ENCODE results near the gene PHACTR2.

The PHACTR2 gene

DNA sequence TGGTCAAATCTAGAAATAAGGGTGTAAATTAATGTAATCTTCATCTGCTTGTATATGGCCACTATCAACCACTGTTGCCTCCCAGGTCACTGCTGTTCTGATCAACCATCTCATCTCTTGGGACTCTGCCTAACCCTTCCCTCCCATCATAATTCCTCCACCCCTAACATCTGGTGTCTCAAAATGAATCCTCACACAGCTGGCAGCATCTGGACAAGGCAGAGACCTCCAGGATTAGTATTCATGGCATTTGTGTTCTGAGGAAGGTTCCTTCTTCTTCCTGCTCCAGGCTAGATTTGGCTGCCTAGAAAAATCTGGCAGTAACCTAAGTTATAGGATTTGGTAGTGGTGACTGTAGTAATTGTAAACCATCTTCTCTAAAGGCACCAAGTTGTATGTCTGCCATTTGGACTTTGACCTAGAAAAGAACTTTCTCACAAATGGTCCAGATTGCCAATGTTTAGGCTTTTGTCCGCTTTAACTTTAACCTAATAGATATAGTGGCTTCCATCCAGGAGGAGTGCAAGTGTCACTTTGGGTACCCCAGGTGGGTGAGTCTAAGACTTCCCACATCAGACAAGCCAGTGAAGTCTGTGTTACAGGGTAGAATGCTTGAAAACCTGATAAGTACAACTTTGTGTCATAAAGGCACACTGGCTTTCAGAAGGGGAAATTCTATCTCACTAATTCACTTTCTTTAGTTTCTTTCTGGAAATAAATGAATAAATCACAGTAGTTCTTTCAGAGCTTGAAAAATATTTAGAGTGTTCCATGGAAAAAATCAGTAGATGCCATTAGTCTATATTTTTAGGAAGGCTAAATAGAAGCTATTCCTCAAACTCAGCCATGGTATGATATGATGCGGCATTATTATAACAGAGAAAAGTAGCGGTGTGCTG, 3.0 kb upstream of the PHACTR2 start:
- no peak for DNase-seq (ENCODE audit: low read depth in 1 of 2, low spot score in 1 of 2)

DNA sequence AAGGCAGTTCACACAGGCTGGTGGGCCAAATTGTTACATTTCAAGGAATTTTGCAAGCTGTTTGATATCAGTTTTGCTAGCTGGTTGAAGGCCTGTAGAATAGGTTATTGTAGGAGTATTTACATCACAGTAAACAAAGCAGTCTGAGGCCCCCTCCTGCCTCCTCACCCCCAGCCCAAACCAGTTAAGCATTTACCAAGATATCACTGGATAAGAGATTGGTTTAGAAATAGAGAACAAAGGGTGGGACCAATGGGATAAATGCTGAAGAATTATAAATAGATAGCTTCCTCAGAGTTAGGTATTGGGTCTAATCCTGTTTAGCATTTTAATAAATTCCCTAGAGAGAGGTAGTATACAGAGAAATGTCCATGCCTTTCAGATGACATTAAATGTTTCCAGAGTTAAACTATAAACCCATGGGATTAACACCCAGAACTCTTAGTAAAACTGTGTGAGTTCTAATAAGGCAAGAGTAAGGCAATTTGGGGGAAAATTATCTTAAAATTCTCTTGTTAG, 2.3 kb upstream of the PHACTR2 start:
- no peak for DNase-seq (ENCODE audit: low read depth in 1 of 2, low spot score in 1 of 2)

DNA sequence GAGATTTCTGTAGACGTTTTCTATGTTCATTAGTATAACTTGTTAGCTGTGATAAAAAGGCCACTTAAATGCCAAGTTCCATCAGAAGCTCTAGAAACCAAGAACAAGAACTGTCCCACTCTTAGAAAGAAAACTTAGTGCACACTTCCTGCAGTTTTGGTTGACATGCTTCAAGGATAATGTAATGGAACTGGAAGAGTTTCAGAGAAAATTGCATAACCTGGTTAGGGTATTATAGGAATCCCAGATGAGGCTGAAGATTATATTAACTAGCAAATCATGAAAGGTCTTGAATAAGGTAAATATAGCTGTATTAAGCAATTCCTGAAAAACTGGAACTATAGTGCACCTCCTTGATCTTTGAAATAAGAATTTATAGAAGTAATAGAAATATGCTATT, 1.8 kb upstream of the PHACTR2 start:
- DNase-seq (ENCODE audit: low read depth in 1 of 2, low spot score in 1 of 2) = no peak

DNA sequence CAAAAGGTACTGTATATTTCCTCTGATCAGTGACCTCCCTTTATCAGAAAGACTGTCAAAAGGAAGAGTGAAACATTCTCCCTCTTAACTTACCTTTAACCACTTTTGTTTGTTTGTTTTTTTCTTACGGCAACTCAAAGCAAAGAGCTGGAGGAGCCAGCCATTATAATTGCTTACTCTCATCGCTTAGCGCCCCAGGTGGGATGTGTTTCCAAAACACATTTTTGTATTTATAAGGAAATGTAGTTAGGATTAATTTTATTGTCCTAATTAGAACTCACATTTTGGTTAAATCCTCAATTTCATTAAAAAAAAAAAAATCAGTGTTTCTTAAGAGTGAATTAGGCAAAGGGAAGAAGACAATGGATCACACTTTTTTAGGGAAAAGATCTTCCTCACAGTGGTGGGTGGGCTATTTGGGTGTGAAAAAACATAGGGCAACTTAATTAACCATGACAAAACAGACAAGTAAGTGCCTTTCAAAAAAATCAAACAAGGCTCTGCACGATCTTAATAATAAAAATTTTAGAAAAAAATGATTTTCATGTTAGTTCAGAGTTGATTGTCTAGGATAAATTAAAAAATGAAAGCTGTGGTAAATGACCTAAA, 1.2 kb upstream of the PHACTR2 start:
- DNase-seq (ENCODE audit: low read depth in 1 of 2, low spot score in 1 of 2) = no peak

DNA sequence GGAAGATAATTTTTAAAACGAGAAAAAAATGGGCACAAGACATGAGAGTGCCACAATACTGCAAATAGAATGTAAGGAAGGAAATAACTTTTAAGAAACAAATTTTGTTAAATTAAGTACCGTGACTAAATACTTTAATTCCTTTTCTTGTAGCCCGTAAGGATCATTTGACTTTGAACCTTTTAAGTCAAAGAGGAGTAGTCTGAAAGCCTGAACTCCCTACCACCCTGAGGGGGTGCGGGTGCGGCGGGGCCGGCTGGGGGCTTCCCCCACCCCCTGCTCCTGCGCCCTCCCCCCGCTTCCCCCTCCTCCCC, 231 bp upstream of the PHACTR2 start:
- no peak for DNase-seq (ENCODE audit: low read depth in 1 of 2, low spot score in 1 of 2)

DNA sequence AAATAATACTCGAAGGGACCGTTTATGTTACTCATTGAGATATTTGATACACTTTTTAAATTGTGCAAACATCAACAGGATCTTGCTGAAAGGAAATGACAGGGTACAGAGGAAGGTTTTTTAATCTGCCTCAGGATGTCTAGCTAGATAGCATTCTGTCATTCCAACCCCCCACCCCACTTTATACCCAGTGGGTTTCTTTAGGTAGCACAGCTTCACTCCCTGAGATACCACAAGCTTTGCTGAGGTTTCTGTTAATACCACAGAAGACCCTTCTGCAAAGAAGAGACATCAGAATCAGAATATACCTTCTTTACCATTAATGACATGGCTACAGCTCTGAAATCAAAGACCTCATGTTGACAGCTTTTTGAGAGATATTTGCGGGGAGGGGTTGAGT, 1.3 kb downstream of the PHACTR2 start:
- DNase-seq (ENCODE audit: low read depth in 1 of 2, low spot score in 1 of 2) = no peak

DNA sequence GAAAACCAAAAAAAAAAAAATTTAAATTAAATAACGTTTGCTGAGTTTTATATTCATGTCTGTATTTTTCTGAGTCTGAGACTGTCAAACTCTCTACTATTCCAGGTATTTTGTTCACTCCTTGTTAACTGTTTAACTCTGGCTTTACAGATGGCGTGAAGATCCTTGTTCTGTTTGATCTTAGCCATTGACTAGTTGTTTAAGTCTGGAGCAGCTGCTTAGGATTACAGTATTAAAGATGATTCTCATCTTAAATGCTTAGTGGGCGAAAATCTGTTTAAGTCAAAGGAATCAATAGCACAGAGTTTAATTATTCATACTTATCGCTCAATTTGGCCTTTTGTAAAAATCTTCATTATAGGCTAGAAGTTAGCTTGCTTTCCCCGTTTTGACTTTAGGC, 2.4 kb downstream of the PHACTR2 start:
- DNase-seq (ENCODE audit: low read depth in 1 of 2, low spot score in 1 of 2) = no peak

DNA sequence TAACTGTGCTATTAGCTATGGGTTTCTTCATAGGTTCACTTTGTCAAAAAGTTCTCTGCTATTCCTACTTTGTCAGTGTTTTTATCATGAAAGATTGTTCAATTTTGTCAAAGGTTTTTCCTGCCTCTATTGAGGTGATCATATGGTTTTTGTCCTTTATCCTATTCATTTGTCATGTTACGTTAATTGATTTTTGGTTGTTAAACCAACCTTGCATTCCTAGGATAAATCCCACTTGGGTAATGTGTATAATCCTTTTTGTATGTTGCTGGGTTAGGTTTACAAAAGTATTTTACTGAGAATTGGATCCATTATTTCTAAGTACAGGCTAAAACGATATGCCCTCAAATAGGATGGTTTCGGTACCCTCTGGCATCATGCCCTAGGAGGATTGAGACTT, 5.0 kb downstream of the PHACTR2 start:
- DNase-seq (ENCODE audit: low read depth in 1 of 2, low spot score in 1 of 2) = no peak

DNA sequence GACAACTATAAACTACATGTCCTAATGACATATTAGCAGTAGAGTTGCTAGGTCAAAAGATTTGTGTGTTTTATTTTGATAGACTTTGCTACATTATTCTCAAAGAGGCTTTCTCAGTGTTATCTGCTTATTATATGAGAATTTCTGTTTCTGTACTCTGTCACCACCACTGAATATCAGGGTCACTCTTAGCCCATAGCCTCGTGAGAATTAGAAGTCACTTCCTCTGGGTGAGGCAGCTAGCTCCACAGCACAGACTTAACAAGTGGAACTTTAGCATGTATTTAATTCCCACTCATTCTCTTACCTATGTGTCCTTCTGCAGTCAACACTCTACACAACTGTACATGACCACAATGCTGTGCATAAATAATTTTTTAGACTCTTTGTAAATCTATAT, 6.7 kb downstream of the PHACTR2 start:
- DNase-seq (ENCODE audit: low read depth in 1 of 2, low spot score in 1 of 2) = no peak

DNA sequence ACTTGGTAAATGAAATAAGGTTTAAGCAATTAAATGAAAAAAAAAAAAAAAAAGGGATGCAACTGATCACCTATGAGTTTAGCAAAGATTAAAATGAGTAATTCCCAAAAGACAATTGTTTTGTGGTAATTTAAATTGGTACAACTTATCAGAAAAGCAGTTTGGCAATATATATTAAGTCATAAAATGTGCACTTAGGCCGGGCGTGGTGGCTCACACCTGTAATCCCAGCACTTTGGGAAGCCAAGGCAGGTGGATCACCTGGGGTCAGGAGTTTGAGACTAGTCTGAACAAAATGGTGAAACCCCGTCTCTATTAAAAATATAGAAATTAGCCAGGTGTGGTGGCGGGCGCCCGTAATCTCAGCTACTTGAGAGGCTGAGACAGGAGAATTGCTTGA, 7.9 kb downstream of the PHACTR2 start:
- DNase-seq (ENCODE audit: low read depth in 1 of 2, low spot score in 1 of 2) = no peak

DNA sequence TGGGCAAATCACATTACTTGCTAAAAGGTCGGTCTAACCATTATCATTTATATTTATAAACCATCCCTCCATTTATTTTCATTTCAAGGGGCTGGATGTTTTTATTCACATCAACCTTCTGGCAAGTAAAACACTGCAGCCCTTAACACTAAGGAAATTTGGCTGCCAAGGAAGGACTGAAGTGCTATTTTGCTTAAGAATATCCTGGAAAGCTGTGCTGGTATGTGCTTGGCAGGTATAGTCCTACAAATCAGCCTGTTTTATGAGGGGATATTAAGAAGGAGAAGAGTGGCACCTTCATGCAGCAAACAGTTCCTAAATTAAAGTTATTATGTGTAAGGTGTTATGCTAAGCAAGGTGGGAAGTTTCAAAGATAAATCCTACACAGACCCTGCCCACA, 9.8 kb downstream of the PHACTR2 start:
- no peak for DNase-seq (ENCODE audit: low read depth in 1 of 2, low spot score in 1 of 2)

DNA sequence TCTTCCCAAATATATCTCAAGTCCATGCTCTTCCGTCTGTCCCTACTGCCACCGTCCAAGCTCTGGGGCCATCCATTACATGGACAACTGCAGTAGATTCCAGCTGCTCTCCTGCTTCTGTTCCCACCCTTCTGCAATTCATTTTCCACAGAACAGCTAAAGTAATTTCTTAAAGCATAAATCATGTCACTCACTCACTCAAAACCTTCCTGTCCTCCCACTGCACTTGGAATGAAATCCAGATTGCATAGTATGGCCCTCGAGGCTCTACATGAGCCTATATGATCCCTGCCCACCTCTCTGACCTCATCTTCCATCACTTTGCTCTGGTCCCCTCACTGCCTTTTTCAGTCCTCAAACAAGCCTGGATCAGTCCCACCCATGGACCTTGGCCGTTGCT, 10.9 kb downstream of the PHACTR2 start:
- DNase-seq (ENCODE audit: low read depth in 1 of 2, low spot score in 1 of 2) = no peak

DNA sequence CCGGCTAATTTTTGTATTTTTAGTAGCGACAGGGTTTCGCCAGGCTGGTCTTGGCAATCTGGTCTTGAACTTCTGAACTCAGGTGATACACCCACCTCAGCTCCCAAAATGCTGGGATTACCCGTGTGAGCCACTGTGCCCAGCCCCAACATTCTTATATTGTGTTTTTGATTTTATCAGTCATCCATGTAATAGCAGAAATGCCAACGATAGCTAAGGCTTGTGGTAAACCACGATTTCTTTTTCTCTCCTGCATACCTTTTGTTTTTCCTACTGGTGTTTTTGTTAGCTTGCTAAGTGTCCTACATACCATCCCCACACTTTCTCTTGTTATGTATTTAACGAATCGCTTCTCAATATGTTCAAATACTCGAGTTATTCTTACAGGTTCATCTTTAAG, 12.1 kb downstream of the PHACTR2 start:
- no peak for DNase-seq (ENCODE audit: low read depth in 1 of 2, low spot score in 1 of 2)

DNA sequence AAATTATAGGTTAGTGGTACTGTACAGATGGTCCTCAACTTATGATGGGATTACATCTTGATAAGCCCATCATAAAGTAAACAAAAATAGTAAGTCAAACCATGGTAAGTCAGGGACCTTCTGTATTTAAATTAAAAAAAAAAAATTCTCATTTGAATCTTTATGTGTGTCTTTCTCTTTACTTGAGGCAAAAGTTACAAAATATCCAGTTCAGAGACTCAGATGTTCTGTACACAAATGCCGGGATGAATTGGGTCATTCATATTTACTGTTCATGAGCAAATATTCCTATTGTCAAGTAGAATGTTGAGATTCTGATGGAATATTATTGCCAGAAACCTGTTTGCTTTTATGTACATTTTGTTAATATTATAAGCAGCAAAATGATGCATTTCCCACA, 13.4 kb downstream of the PHACTR2 start:
- no peak for DNase-seq (ENCODE audit: low read depth in 1 of 2, low spot score in 1 of 2)

DNA sequence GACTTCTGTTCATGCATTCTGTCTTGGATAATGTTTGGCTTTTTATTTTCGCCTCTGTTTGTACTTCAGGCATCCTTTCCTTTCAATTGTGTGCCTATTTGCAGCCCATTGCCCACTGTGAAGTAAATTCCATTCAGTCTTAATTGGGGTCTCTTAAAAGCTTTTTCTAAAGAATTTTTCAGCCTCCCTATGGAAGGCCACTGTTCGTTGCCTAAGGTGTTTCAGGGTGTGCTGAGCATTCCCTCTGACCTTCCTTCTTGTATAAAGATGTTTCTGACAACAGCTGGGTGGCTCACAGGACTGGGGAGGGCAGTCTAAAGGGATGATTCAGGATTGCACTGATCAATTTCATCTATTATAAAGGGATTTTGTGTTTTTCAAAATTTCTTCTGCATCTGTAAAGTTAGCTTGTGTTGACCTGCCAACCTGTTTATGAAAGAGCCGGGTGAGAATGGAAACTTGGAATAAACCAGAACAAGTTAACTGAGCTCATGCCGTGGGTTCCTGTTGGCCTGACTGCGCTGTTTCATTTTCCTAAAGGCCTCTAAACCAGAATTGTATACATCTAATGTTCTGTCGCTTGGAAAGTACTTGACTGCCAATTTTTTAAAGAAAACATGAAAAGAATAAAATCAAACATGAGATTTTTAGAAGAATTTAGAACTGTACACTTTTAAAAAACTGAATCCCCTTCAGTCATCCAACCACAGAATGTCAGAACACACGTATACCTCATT, 14.3 kb downstream of the PHACTR2 start:
- DNase-seq (ENCODE audit: low read depth in 1 of 2, low spot score in 1 of 2) = no peak

DNA sequence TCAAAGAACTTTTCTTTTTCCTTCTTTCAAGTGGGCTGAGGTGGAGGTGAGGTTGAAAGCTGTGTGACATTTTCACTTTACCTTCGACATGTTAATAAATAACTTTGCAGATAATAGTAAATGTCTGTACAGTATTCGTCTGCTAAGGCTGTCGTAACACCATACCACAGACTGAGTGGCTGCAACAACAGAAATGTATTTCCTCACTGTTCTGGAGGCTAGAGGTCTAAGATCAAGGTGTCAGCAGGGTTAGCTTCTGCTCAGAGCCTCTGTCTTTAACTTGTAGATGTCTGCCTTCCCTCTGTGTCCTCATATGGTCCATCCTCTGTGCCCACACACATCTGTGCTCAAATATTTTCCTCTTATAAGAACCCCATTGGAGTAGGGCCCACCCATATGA, 14.9 kb downstream of the PHACTR2 start:
- DNase-seq (ENCODE audit: low read depth in 1 of 2, low spot score in 1 of 2) = no peak

DNA sequence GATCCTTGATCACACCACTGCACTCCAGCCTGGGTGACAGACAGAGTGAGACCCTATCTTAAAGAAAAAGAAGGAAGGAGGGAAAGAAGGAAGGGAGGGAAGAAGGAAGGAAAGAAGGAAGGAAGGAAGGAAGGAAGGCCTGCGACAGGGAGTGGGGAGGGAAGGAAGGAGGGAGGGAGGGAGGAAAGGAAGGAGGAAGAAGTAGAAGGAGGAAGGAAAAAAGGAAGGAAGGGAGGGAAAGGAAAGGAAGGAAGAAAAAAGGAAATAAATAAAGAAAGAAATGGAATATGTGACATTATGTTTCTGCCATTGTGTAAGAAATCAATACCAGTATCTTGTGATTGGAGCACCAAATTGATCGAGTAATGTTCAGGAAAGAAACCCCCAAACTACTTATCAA, 16.2 kb downstream of the PHACTR2 start:
- no peak for DNase-seq (ENCODE audit: low read depth in 1 of 2, low spot score in 1 of 2)

DNA sequence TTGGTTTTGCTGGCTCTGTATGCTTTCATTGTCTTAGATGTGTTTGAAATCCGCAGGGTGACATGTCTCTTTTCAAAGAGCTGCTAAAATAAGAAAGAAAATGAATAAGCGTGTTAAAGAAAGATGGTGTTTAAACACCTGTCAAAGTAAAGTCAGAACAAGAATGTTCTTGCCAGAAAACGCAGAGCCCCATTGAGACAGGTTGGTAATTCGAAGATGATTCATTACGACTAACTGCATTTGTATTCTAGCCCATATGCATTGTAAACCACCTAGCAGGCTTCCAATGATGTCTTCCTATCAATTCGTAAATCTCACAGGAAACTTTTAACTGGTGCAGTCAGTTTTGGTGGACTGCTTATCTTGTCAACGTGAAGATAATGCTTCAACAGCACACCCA, 16.8 kb downstream of the PHACTR2 start:
- DNase-seq (ENCODE audit: low read depth in 1 of 2, low spot score in 1 of 2) = no peak

DNA sequence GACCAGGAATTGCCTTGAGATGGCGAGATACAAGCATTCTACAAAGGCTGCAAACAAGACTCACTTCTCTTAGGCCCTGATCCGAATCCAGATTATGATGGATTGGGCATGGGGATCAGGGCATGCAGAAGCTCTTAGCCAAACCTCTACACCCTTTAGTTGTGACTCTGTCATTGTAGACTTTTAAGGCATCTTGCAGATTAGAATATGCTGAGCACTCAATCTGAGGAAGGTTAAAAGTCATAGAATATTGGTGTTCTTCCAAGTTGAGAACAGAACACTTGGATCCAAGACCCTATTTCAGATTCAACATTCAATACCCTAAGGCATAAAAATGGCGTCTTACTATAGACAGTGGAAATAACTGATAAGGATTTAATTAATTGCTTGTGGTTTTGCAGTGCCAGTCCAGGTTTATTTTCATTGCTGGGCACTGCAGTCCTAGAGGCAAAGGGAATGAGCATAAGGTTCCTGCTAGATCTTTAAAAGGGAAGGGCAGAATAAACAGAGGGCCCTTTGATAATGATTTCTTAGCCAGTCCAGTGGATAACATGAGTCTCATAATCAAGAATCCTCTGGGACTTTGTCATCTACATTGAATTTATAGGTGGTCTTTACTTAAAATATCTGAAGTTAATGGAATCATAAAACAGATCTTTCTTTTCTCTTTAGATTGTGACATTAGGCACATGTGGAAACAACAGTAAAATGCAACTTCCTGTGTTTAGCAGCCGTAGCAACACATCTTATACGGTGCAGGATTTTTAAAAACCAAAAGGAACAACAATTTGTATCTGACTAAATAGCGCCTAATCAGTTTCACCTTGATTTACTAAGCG, 17.6 kb downstream of the PHACTR2 start:
- DNase-seq (ENCODE audit: low read depth in 1 of 2, low spot score in 1 of 2) = no peak

DNA sequence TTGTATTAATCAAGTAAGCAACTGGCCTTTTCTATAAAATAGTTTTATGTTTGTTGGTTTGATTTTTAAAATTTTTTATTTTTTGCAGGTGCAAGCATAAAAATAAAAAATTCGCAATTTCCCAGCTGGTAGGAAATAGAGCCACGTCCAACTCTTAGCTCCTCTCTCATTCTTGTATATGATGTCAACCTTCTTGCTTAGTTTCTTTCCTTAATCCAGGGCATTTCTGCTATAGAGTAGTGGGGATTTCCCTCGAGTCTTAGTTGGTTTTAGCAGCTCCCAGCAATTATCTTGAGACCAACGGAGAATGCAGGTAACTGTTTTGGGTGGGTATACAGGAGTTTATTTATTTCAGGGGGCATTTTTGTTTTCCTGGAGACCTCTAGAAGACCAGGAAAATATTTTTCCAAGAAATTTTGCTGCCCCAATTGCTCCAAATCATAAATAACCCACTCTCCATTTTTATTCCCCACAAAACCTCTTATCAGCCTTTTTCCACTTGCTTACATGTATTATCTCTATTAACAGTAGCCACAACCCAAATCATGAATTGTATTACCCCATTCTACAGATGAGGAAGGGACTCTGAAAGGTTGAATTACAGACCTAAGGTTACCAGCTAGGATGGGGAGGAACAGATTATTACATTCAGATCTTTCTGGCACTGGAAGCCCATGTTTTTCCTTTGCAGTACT, 18.4 kb downstream of the PHACTR2 start:
- no peak for DNase-seq (ENCODE audit: low read depth in 1 of 2, low spot score in 1 of 2)

DNA sequence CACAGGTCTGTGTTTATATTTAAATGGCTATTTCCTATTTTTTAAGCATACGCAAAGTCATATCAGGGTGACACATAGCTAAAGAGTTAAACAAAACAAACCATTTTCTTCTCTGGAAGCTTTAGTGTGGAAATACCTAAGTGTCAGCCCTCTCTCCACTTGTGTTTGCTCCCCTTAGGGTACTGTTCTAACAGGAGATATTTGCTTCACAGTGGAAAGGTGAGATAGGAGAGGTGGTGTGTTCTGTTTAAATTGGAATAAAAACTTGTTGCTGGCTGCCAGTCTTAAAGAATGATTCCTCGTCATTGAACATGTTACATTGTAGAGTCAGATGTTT, 18.9 kb downstream of the PHACTR2 start:
- DNase-seq (ENCODE audit: low read depth in 1 of 2, low spot score in 1 of 2) = no peak
